ENCODE measurements around the gene HADHB.
A peak's percentile ranks its signal among the peaks of the same experiment; 100 is the strongest.

Gene HADHB

GRCh38 chr2:26244309-26245230 lies at the start of gene HADHB, which contains the start of gene HADHA:
Gene HADHB, plus strand, starts transcription at chr2:26244939. Its CDS starts 9,316 bp downstream, at chr2:26254255.
Gene HADHA, minus strand, starts transcription at chr2:26244632. Its CDS starts 36 bp downstream, at chr2:26244596.
- DNase-seq (ENCODE audit: low spot score): peak; percentile 93

DNA sequence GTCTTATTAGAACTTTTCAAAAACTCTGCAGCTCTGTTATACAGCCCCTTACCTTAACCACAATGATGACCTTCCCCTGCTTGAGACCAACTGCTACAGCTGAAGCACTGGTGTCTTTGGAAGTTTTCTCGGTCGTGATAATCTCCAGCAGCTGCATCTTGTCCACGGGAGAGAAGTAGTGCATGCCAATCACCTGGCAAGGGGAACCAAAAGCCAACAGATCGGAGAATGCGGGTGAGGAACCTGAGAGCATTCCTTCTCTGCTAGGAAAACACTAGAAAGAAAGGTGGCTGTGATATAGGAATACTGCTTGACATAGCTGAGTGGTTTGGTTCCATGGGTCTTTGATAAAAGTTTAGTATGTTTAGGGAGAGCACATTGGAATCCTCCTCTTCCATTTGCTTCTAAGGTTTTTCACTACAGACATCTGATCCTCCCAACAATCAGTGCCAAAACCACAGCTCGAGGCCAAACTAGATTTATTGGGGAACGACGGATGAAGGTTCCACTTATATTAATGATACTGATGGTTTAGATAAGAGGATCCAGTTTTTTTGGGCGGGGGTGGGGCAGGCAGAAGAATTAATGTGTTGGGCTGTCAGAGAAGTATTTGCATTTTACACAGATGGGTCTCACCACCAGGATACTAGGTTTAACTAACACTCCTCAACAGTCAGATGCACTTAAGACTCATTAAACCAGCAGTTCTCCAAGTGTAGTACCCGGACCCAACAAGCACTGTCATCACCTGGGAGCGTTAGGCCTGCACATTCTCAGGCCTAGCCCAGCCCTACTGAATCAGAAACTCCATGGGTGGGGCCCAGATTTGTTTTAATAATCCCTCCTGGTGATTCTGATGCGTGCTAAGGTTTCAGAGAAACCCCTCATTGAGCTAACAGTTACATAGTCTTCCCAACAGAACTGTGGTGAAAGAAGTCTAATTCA lies 49.4 kb upstream of the HADHB start:
- no peak for DNase-seq (ENCODE audit: low spot score)

DNA sequence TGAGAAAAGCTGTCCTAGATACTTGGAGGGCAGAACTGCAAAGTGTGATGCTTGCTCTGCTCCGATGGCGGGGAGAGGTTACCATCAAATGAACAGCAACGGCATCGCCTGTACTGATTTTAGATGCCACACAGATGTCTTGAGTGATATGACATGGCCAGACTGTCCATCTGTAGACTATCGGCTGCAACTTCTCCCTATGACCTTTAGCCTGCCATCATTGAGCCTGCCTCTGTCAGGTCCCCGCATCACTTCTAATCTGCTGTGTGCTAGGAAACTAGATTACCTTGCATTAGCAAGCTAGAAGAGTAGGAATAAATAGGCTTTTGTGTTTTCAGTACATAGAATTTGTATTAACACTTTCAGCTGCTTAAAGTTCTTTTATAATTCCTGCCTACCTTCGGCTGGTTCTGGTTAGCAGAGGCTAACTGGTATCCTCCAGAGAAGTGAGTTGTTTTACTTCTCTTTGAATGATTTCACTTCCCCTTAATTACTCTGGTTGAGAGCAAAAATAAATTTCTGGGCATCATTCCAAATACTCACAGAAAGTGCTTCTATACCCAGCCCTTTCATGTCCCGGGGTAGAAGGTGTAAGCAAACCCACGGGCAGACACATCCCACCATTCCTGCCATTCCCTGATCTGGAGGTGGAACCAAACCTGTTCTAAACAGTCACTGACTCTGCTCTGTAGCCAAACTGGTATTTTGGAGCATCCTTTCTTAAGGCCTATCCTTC lies 47.9 kb upstream of the HADHB start:
- no peak for DNase-seq (ENCODE audit: low spot score)

GRCh38 chr2:26197516-26197915 lies 47.2 kb upstream of the HADHB start:
- no peak for DNase-seq (ENCODE audit: low spot score)

DNA sequence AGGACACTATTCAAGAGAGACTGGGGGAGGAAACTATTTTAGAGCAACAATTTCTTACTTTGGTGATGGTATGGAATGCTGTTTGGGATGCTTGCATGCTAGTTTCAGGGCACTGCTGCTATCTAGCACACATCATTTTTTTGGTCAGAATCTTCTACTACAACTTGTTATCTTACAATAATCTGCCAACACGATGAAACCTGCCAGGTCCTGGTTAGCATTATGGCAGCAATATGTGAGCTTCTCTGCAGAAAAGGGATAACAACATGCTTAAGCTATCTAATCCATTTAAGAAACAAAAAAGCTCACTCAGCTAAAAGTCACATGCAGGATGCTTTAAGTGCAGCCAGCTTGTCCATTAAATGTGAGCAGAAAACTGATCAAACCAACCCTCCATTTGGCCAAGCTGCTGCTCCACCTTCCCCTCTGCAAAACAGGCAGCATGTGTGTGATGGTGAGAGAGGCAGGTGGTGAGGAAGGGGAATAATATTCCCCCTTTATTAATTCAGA lies 41.7 kb upstream of the HADHB start:
- DNase-seq (ENCODE audit: low spot score): no peak

GRCh38 chr2:26203906-26204305 lies 40.8 kb upstream of the HADHB start:
- no peak for DNase-seq (ENCODE audit: low spot score)

DNA sequence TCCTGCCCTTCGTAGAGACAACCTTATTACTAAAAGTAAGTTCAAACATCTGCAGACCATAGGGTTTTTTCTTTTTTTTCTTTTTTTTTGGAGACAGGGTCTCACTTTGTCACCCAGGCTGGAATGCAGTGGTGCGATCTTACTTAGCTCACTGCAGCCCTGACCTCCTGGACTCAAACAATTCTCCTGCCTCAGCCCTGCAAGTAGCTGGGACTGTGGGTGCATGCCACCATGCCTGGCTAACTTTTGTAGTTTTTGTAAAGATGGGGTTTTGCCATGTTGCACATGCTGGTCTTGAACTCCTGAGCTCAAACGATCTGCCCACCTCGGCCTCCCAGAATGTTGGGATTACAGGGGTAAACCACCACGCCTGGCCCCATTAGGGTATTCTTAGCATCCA lies 32.7 kb upstream of the HADHB start:
- DNase-seq (ENCODE audit: low spot score): no peak

GRCh38 chr2:26214759-26215158 lies 30.0 kb upstream of the HADHB start:
- no peak for DNase-seq (ENCODE audit: low spot score)

- DNase-seq (ENCODE audit: low spot score): no peak
Observed at GRCh38 chr2:26215833-26216232, 28.9 kb upstream of the HADHB start.

DNA sequence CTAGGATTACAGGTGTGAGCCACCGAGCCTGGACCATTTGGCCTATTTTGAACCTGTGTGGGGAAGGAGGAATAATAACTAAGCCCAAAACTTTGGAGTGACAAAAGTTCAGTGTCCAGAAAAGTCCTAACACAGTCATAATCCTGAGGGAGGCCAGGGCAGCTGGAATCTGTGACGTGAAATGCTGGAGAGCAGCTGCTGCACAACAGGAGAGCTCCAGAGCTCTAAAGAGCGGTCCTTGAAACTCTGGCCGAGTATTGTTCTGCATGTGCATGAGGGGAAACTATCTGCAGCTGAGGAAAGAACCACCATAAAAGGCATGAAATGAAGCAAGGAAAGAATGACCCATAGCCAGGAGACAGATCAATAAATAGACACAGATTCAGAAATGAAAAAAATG lies 28.2 kb upstream of the HADHB start:
- no peak for DNase-seq (ENCODE audit: low spot score)

GRCh38 chr2:26217720-26218119 lies 27.0 kb upstream of the HADHB start:
- no peak for DNase-seq (ENCODE audit: low spot score)

DNA sequence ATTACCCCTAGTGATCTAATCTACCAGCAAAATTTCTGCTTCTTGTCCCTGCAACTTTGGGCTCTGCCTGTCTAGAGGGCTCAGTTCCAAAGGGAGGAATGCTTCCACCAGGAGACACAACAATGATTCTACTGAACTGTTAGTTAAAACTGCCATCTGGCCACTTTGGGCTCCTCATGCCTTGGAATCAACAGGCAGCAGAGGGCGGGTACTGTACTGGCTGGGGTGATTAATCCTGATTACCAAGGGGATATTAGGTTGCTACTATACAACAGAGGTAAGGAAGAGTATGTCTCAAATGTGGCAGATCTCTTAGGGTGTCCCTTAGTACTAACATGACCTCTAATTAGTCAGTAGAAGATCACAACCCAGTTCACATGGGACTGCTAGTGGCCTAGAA lies 21.7 kb upstream of the HADHB start:
- peak; percentile 76 for DNase-seq (ENCODE audit: low spot score)

- no peak for DNase-seq (ENCODE audit: low spot score)
Observed at GRCh38 chr2:26224095-26224494, 20.6 kb upstream of the HADHB start.

DNA sequence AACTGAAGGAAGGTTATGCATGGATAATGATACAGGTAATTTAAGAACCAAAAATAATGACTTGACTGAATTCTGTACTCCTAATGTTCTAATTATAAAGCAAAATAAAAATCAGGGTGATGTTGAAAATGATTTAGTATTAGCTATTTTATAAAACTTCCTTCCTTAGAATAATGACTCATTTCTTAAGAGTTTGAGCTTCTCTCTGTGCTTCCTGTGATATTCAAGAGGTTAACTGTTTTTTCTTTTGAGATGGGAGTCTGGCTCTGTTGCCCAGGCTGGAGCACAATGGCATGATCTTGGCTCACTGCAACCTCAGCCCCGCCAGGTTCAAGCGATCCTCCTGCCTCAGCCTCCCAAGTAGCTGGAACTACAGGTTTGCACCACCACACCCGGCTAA lies 15.1 kb upstream of the HADHB start:
- no peak for DNase-seq (ENCODE audit: low spot score)

GRCh38 chr2:26230806-26231205 lies 13.9 kb upstream of the HADHB start:
- DNase-seq (ENCODE audit: low spot score): no peak

GRCh38 chr2:26235089-26235488 lies 9.7 kb upstream of the HADHB start:
- no peak for DNase-seq (ENCODE audit: low spot score)

- DNase-seq (ENCODE audit: low spot score): no peak
Observed at GRCh38 chr2:26237868-26238267, 6.9 kb upstream of the HADHB start.

- DNase-seq (ENCODE audit: low spot score): no peak
Observed at GRCh38 chr2:26238311-26238958, 6.3 kb upstream of the HADHB start.

DNA sequence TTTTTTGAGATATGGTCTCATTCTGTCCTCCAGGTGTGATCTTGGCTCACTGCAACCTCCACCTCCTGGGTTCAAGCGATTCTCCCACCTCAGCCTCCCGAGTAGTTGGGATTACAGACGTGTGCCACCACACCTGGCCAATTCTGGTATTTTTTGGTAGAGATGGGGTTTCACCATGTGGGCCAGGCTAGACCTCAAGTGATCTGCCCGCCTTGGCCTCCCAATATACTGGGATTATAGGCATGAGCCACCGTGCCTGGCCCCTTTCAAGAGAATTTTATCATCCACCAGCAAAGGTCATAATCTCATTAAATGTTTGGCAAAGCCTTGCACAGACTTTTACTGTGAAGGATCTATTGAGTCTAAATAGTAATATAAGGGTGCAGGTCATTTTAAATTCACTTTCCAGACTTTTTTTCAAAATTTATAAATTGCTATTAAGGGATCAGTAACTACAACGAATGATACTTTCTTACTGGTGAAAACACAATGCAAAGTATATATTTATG lies 2.8 kb upstream of the HADHB start:
- no peak for DNase-seq (ENCODE audit: low spot score)

- DNase-seq (ENCODE audit: low spot score): peak; percentile 41
Observed at GRCh38 chr2:26243470-26244308, 1.1 kb upstream of the HADHB start.
